GM19324 (cell line): ENCODE results near the gene CD1D.

Experiments
- ATAC-seq: cut with Tn5 transposase; IDR thresholded peaks from one replicate; pipeline ENCODE4 v1.9.1; 2021; ENCODE audit warnings: mild to moderate bottlenecking, moderate library complexity; ENCODE audit not compliant: unreplicated experiment, low FRiP score

The CD1D gene

DNA sequence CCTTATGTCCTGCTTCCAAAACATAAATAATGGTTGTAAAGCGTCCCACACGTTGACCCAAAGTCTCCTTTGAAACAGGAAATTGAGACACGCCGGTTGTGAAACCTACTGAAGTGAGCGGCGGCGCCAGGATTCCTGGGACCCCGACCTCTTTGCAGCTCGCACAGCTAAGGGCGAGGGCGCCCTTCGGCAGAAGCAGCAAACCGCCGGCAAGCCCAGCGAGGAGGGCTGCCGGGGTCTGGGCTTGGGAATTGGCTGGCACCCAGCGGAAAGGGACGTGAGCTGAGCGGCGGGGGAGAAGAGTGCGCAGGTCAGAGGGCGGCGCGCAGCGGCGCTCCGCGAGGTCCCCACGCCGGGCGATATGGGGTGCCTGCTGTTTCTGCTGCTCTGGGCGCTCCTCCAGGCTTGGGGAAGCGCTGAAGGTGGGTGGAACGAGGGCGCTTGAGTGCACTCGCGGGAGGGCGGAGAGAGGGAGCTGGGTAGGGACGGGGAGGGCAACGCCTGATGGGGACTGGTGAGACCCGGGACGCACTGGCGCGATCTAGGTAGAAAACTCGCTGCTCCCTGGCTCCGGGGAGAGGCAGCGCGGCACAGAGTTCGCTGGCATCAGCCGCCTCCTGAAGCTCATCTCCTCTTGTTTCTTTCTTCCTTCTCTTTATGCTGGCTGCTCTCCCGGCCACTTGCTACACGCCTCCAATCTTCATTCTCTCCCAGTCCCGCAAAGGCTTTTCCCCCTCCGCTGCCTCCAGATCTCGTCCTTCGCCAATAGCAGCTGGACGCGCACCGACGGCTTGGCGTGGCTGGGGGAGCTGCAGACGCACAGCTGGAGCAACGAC is at the start of gene CD1D:
Gene CD1D (plus strand): TSS at position 155 of the 836 bp plus-strand sequence. CDS start 207 bp downstream, at position 362.
- ATAC-seq, result no peak

GRCh38 chr1:158131217-158131616 is 49.5 kb upstream of the CD1D start:
- ATAC-seq, result no peak

DNA sequence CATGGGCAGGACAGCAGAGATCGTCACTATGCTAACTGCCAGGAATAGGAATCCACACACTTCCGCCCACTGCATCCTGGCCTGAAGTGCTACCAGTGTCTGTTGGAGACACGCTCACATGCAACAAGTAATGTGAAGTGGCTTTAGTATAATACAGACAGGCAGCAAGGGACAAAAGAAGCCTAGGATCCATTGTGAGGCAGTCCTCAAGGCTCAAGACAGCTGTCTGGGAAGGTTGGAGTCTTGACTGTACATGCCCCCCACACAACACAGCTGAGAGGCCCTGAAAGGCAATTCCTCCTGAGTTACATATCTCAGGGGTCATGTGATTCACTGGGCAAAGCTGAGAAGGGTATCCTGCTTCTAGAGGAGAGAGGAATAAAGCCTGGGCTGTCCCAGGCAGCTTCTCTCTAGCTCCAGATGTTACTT is 39.9 kb upstream of the CD1D start:
- no peak for ATAC-seq

DNA sequence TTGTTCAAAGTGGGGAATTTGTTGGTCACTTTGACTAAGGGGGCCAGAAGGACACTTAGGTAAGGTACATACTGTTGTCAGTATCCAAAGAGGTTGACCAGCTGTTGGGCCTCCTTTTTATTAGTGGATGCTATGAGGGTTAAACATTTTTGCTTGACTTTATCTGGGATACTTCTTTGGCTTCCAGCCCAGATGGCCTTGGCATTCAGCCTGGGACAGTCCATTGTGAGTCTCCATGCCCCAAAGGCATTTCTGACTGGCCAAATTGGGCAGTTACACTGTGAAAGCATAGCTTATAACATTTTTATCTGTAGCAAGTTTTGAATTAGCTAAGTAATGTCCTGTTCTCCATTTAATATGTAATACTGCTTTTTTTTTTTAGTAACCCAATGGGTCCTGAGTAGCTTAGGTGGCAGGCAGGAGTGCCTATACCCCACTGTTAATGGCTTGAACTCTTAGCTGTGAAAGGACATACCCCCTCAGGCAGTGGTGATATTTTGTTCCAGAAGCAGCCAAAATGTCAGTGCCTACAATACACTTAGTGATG is 35.4 kb upstream of the CD1D start:
- ATAC-seq, result no peak

GRCh38 chr1:158146165-158146564 is 34.5 kb upstream of the CD1D start:
- no peak for ATAC-seq

DNA sequence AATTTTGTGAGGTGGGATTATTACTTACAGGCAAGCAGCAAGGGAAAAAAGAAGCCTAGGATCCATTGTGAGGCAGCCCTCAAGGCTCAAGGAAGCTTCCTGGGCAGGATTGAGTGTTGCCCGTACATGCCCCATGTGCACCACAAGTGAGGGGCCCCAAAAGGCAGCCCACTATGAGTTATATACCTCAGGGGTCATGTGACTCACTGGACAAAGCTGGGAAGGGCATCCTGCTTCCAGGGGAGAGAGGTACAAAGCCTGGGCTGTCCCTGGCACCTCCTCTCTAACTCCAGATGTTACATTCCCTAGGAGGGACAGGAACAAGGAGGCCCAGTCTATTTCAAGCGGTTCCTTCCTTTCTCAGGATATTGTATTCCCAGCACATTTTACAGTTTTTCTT is 34.0 kb upstream of the CD1D start:
- no peak for ATAC-seq

DNA sequence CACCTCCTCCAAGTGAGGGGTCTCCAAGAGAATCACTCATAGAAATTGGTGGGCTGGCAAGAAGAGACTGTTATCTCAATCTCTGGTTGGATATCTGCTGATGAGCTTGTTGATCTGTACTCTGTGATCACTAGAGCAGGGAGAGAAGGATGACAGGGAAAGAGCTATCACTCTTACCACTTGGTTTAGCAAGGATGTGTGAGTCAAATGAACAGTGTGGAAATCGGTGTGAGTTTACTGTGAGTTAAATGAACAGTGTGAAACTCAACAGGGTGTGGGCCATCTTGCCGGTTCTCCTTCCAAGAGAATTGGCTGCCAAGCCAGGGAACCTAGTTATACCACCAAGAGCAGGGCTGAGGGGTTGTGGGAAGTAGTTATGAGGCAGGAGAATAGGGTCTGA is 33.3 kb upstream of the CD1D start:
- no peak for ATAC-seq

- ATAC-seq, result no peak
Measured at GRCh38 chr1:158147869-158148268, 32.8 kb upstream of the CD1D start.

DNA sequence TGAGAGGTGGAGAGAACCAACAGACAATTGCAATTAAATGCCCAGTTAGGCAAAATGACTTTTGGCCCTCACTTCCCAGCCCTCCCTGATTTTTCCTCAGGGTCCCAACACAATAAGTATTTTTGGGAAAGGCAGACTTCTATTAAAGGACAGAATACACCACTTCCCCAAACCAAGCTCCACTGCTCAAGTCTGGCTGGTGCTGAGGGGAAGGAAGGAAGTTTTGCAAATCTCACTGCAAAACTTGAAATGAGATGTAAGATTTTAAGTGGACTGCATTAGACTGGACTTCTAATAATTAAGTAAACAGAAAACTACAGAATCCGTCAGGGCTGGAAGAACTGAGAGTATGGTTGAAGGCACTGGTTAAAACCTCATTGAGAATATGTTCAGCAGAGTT is 32.2 kb upstream of the CD1D start:
- ATAC-seq, result no peak

- ATAC-seq, result no peak
Measured at GRCh38 chr1:158149175-158149574, 31.5 kb upstream of the CD1D start.

DNA sequence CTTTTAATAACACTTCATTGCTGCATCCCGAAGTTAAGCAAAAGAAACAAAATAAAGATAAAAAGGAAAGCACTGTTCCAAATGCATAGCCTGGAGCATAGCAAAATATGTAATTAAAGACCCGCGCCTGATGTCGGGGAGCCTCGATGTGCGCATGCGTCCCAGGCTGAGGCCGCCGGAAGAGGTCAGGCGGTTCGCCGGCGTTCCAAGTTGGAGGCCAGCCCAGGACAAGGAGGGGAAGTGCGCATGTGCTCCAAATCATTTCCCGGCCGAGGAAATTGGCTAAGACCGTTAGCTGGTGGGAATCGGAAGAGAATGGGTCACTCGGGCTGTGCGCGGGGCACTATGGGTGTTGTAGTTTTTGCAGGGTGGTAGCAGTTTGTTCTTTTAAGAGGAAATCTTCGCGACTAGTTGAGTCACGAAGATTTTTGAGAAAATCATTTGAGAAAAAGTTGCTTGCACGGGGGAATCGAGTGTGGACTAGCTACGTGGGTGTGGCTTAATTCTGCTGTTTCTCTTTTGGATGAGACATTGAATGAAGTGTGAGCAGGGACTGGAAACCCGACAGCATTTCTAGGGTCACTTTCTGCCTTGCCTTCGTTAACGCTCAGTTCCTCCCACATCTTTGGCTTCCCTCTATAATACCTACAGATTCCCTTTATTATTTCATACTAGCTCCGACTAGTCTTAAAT is 31.0 kb upstream of the CD1D start:
- ATAC-seq, result no peak

GRCh38 chr1:158150523-158150922 is 30.2 kb upstream of the CD1D start:
- no peak for ATAC-seq

DNA sequence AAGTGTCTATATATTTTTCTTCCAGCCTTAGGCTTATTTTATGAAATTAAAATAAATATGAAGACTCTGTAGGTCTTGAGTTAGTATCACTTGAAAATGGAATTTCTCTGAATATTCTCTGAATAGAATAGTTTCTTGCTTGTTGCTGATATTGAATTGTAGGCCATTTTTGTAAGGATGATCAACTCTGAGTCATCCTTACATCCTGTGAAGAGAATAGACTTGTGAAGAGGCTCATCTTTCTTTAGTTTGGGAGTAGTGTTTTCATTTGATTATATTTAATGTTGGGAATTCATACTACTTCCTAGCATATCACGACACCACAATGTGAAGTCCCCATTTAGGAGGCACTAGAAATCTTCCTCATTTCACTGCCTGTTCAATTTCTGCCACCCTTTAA is 27.5 kb upstream of the CD1D start:
- ATAC-seq, result no peak

GRCh38 chr1:158153746-158154444 is 26.8 kb upstream of the CD1D start:
- no peak for ATAC-seq

GRCh38 chr1:158154501-158154900 is 26.2 kb upstream of the CD1D start:
- no peak for ATAC-seq

DNA sequence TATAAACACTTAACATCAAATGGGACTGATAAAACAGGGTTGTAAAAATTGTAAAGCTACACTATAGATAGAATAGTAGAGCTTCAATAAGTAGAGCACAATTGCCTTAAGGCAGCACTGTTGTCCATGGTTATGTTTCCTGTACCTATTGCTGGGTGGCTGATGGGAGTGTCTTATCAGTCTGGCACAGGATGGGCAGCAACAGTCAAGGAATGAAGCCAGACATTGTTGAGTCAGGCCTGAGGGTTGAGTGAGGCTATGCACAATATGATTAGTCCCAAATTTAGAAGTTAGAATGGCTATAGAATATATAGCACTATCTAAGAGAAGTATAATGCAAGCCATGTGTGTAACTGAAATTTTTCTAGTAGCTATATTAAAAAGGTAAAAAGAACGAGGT is 25.0 kb upstream of the CD1D start:
- ATAC-seq, result no peak

GRCh38 chr1:158159597-158159996 is 21.1 kb upstream of the CD1D start:
- no peak for ATAC-seq

DNA sequence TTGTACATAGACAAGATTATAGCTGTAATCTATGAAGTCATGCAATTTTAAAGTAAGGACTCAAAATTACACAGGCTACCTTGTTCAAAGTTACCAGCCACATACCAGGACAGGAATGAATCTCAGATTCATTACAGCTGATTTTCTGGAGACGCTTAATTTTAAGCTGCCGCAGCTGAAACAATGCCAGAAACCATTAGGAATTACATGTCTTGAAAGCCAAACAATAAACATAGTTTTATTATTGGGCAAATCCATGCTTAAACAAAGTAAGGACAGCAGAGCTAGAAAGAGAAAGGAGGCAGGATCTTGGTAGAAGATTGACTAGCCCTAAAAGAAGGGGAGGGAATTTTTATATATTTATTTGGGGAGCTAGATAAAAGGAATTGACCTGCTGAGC is 19.2 kb upstream of the CD1D start:
- ATAC-seq, result no peak

- ATAC-seq, result peak; percentile 96
Measured at GRCh38 chr1:158163000-158163947, 17.4 kb upstream of the CD1D start.

DNA sequence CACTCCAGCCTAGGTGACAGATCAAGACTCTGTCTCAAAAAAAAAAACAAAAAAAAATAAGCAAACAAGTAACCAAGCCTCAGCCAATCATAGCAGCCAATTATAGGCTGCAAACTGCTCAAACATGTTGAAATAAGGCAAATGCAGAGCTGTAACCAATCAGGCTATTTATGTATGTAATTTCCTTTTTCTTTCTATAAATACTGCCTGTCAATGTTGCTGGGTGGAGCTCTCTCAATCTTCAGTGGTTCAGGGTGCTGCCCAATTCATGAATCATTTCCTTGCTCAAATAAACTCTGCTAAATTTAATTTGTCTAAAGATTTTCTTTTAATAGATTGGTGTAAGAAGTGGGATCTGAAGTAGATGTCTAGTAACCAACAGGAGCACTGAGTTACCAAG is 11.6 kb upstream of the CD1D start:
- ATAC-seq, result no peak
